Astrocyte (in vitro differentiated cells and primary cell): ENCODE measurements around the gene ZNF174.

ENCODE experiments used
- EZH2 ChIP-seq: IDR thresholded peaks from 2 replicates; pipeline ENCODE4 v1.6.1; 2012; ENCODE audit warnings: mild to moderate bottlenecking, low read length, inconsistent platforms; ENCODE audit not compliant: insufficient read depth
- TF ChIP-seq, protein P1 (sequence below): IDR thresholded peaks from 2 replicates; pipeline ENCODE4 v1.5.1; 2011; ENCODE audit warnings: low read depth, mild to moderate bottlenecking, inconsistent platforms, low read length, moderate library complexity; ENCODE audit not compliant: insufficient read depth

DNA sequence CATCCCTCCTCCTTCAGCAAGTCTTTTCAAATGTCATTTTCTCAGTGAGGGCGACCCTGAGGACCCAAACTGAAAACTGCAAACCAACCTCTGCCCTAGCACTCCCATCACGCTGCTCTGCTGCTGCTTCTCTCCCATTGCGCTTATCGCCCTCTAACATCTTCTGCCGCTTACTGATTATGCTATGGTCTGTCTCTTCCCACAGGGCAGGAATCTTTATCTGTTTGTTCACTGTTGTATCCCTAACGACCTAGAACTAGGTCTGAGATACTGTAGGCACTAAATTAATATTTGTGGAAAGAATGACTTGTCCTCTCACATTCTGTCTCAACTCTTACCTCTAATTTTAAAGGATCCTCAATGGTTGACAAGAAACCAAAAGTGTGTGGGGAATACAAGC lies 12.7 kb upstream of the ZNF174 start:
- TF ChIP-seq, protein P1, sequence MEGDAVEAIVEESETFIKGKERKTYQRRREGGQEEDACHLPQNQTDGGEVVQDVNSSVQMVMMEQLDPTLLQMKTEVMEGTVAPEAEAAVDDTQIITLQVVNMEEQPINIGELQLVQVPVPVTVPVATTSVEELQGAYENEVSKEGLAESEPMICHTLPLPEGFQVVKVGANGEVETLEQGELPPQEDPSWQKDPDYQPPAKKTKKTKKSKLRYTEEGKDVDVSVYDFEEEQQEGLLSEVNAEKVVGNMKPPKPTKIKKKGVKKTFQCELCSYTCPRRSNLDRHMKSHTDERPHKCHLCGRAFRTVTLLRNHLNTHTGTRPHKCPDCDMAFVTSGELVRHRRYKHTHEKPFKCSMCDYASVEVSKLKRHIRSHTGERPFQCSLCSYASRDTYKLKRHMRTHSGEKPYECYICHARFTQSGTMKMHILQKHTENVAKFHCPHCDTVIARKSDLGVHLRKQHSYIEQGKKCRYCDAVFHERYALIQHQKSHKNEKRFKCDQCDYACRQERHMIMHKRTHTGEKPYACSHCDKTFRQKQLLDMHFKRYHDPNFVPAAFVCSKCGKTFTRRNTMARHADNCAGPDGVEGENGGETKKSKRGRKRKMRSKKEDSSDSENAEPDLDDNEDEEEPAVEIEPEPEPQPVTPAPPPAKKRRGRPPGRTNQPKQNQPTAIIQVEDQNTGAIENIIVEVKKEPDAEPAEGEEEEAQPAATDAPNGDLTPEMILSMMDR = no peak
- no peak for TF ChIP-seq EZH2
